Fibroblast of pulmonary artery (primary cell): ENCODE results near the gene VWC2.

ENCODE experiments used
- DNase-seq: peaks from one replicate; pipeline ENCODE4 v3.0.0-alpha.2; 2010; ENCODE audit warnings: low read depth
- H3K4me3 ChIP-seq: replicated peaks from 2 replicates; pipeline ENCODE4 v1.5.1; 2011; ENCODE audit warnings: low read depth, mild to moderate bottlenecking, control low read depth, low read length, moderate library complexity
- TF ChIP-seq, protein P1 (sequence below): IDR thresholded peaks from 2 replicates; pipeline ENCODE4 v1.5.1; 2011; ENCODE audit warnings: mild to moderate bottlenecking, control low read depth, low read length, inconsistent platforms; ENCODE audit errors: missing control alignments

The VWC2 gene

DNA sequence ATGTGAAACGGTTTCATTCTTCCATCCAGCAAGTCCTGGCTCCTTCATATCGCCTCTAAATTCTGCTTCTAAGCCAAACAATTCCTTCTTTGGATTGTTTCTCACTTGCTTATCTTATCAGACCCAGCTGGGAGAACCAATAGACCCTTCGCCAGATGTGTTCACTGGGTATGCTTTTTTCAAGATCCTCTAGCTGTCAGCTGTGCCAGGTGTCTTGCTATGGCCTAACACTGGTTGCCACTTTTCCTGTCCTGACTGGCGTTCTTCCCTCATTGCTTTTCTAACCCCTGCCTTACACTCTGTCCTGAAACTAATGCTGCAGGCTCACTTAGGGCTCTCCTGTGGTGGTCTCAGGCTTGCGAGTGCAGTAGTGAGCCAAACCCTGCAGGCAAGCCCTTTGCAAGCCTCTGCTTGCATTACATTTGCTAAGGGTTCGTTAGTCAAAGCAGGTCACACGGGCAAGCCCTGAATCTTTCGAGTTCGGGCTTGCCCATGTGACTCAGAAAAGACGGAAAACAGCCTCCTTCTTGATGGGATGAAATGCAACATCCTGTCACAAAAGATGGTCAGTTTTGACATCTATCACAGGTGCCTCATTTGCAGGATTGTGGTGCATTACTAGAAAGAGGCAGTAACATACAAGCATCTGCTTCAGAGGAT is 92.8 kb downstream of the VWC2 start:
- TF ChIP-seq, protein P1, sequence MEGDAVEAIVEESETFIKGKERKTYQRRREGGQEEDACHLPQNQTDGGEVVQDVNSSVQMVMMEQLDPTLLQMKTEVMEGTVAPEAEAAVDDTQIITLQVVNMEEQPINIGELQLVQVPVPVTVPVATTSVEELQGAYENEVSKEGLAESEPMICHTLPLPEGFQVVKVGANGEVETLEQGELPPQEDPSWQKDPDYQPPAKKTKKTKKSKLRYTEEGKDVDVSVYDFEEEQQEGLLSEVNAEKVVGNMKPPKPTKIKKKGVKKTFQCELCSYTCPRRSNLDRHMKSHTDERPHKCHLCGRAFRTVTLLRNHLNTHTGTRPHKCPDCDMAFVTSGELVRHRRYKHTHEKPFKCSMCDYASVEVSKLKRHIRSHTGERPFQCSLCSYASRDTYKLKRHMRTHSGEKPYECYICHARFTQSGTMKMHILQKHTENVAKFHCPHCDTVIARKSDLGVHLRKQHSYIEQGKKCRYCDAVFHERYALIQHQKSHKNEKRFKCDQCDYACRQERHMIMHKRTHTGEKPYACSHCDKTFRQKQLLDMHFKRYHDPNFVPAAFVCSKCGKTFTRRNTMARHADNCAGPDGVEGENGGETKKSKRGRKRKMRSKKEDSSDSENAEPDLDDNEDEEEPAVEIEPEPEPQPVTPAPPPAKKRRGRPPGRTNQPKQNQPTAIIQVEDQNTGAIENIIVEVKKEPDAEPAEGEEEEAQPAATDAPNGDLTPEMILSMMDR, result no peak
- no peak overlapping the region for H3K4me3 ChIP-seq
- no peak for DNase-seq

DNA sequence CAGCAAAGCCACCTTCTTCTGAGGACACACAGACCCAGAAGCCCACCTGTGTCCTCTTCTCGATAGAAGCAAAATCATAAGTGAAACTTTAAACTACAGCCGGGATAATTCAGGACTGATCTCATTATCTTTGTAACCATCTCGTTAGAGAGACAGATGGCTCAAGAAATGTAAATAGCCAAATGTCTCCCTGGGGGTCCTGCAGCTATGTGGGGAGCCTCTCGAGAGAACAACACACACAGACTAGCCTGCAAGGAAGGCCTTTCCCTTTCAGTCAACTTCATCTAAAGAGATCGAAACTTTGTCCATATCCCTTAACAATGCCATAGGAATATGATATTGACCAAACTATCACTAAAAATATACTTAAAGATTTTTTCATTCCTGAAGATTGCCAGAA is 93.5 kb downstream of the VWC2 start:
- TF ChIP-seq, protein P1, result no peak
- DNase-seq, result no peak
- H3K4me3 ChIP-seq, result no peak overlapping the region

DNA sequence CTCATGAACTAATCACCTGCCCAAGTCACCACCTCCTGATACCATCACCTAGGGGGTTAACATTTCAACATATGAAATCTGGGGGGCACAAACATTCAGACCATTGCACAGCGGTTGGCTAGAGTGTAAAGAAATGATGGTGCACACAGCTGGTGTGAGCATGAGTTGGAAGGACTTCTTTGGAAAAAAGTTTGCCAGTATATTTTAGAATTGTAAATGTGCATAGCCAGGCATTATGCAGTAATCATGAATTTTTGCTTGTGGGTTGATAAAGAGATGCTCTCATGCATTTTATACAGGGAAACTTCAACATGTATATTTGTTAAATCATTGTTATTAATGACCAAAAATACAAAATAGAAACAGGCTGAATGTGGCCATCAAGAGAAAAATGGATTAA is 100.0 kb downstream of the VWC2 start:
- TF ChIP-seq, protein P1, result no peak
- DNase-seq, result no peak
- H3K4me3 ChIP-seq, result no peak overlapping the region

DNA sequence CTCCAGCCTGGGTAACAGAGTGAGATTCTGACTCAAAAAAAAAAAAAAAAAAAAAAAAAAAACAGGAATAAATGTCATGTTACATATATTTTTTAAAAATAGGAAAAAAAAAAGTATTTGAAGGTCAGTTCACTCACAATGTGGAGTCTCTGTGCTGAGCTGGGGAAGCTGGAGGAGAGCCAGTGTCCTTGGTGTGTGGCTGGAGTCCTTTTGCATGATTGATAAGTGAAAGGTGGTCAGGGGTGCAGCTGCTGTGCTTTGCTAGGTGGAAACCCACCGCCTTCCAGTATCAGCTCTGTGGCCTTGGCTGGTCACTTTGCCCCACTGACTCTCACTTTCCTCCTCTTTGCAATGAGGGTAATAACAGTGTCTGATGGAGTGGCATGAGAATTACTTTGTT is 101.9 kb downstream of the VWC2 start:
- TF ChIP-seq, protein P1, result no peak
- H3K4me3 ChIP-seq, result no peak overlapping the region
- DNase-seq, result no peak

DNA sequence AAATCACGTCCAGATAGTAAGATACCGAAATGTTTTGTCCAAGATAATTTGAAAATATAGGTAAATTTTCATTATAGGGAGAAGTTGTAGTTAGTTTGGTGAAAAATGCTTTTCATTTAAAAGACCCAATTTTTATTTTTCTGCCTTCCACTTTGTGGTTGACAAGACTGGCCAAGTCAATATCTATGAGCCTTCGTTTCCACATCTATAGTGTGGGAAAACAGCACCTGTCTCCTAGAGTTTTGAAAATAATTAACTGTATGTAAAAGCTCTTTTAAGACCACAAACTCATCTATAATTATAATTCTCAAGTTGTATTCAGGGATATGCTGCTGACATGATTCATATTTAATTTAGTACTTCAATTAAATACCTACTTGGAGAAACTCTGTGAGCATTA is 102.8 kb downstream of the VWC2 start:
- no peak overlapping the region for H3K4me3 ChIP-seq
- TF ChIP-seq, protein P1, result no peak
- DNase-seq, result no peak

DNA sequence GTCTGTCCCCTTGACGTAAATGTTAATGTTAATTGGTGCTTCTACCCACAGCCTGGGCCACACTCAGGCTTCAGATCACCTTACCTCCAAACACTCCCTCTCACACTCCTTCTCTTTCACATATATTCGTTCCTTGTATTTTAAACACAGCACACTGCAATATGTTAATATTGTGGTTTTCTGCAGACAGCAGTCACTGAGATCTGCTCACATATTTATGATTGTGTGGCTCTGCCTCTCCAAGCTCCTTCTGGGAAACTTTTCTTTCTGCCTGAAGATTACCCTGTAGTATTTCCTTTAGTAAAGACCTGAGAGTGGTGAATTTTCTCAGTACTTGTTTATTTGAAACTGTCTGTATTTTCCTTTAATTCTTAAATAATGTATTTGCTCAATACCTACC is 104.7 kb downstream of the VWC2 start:
- no peak overlapping the region for H3K4me3 ChIP-seq
- no peak for DNase-seq
- TF ChIP-seq, protein P1, result no peak

DNA sequence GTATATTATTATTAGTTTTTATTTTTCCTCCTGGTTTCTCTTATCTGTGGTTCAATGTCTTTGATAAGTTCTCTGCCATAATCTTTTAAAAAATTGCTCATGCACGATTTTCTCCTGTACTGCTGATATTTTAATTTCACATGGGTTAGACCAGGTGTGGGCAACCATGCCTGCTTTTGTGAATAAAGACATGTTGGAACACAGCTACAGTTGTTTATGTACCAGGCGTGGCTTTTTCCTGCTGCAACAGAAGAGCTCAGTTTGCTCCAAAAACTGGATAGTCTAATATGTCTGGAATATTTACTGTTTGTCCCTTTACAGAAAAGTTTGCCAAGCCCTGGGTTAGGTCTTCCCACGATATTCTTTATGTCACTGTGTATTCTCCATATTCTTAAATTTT is 105.2 kb downstream of the VWC2 start:
- DNase-seq, result no peak
- TF ChIP-seq, protein P1, result no peak
- no peak overlapping the region for H3K4me3 ChIP-seq
